GM21447 (cell line): Measurements from ENCODE around the gene METRN.

Source experiments
- ATAC-seq: cut with Tn5 transposase; IDR thresholded peaks from one replicate; pipeline ENCODE4 v1.9.1; 2021; ENCODE audit not compliant: unreplicated experiment

Gene METRN

DNA sequence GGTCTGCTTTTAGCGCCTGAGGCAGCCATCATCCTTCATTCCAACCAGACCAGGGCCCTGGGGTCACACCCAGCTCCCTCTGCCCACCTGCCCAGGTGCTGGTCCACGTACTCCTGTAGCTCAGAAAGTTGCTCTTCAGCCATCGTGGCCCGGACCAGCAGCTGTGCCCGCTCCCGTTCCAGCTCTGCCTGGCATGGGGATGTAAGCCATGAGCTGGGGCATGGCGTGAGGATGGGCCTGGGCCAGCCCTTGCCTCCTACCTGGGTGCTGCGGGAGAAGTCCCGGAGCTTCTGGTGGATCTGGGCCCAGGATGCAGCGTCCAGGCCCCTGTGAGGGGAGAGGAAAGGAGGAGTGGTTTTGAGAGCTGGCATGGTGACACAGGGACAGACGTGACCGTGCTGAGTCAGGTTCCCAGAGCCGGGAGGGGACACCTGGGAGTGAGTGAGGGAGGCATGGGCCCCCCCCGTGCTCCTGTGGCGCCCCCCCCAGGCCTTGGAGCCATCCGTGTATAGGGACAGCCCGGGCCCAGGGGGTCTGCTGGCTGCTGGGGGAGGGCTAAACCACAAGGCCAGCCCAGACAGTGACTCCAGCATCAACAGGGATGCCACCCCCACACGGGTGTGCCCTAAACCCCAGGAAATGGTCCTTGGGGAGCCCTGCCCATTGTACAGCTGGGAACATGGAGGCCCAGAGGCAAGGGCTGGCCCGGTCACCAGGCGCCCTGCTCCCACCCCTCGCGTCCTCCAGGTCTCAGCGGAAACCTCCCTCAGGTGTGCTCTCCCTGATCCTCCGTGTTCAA, 8.1 kb downstream of the METRN start:
- ATAC-seq, result no peak

DNA sequence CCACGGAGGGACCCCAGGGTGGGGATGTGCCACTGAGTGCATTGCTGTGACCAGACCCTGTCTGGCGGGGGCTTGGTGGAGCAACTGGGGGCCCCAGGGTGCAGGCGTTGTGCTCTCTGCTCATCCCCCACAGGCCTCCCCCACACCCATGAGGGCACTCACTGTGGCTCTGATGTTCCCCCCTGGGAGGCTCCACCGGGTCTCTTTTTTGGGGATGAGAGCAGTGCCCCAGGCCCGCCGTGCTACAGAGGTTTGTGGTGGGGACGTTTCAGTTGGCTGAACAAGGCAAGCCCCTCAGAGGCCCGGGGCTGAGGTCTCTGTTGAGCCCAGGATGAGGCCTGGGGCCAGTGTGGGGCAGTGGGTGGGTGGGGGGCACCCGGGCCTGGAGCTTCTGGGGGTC, 8.8 kb downstream of the METRN start:
- ATAC-seq, result no peak

DNA sequence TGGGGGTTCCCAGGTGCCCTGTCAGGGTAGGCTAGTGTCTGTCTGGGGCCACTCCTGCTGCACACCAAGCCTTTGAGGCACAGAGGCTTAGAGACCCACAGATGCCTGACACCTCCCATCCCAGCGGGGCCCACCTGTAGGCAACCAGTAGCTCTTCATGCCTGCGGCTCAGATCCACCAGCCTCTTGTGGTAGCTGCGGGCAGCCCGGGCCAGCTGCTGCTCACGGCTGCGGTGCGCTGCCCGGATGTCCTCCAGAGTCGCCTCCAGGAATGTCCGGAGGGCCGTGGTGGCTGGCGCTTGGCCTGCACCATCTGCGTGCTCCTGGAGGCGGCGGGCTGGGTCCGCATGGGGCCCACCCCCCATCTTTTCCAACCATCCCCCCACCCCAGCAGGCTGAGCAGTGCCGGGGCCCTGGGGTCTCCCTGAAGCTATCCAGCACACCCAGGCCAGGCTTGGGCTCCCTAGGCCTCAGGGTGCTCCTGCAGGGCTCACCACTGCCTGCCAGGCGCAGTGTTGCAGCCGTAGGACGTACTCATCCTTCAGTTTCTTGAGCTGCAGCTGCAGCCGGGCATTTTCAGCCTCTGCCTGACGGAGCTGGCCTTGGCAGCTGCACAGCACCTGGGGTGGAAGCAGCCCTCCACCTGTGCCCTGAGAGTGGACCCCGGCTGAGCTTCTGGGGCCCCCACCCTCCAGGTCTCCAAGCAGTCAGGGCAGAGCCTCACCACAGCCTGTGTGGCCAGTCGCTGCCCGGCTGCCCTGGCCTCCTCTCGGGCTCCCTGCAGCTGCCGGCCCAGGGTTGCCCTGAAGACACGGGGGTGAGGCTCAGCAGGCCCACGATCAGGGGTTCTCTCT, 9.5 kb downstream of the METRN start:
- no peak for ATAC-seq

DNA sequence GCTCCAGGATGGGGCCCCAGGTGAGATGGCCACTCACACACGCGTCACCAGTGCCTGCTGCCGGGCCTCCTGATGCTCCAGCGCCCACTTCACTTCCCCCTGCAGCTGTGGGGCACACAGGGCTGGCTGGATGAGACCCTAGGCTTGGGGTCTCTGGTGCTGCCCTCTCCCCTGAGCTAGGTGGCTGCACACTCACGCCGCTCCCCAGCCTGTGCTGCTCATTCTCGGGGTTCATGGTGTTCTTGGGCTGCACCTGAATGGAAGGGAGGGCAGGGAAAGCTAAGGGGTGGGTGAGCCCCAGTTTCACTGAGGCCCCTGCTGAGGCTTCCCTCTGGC, 10.1 kb downstream of the METRN start:
- no peak for ATAC-seq

DNA sequence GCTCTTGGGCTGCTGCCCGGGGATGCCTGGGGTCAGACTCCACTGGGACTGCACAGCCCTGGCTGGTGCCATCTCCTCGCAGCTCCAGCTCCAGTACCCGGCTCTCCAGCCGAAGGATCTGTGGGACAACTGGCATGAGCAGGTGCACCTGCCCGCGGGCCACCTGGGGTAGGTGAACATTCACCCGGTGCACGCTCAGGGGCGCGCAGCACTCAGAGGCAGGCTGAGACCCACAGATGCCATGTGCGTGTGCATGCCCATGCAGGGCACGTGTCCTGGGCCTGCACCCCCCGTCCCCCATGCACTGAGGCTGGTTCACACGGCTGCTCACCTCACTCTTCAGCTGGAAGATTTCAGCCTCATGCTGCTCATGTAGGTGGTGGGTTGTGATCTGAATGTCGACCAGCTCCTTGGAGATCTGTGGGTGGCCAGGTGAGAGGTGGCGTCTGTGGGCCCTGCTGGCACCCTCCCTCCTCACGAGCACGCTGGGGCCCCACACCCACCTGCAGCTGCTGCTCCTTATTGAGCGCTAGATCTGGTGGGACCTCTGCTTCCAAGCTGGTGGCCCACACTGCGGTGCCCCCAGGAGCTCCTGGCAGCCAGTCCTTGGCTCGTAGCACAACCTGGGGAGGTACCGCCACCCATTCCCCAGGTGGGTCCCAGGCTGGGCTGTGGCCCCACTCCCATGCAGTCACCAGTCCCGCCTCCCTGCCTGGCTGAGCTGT, 10.7 kb downstream of the METRN start:
- no peak for ATAC-seq

DNA sequence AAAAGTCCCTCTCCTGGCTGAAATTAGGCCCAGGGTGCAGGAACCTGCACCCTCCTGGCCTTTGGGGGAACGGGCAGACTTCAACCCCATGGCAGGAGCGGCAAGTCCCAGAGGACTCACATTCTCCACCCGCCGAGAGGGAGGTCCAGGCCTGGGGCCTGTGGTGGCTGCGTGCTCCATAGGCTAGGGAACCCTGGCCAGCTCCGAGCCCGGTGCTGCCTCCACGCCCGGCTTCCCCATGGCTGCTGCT, 11.2 kb downstream of the METRN start:
- ATAC-seq, result no peak

DNA sequence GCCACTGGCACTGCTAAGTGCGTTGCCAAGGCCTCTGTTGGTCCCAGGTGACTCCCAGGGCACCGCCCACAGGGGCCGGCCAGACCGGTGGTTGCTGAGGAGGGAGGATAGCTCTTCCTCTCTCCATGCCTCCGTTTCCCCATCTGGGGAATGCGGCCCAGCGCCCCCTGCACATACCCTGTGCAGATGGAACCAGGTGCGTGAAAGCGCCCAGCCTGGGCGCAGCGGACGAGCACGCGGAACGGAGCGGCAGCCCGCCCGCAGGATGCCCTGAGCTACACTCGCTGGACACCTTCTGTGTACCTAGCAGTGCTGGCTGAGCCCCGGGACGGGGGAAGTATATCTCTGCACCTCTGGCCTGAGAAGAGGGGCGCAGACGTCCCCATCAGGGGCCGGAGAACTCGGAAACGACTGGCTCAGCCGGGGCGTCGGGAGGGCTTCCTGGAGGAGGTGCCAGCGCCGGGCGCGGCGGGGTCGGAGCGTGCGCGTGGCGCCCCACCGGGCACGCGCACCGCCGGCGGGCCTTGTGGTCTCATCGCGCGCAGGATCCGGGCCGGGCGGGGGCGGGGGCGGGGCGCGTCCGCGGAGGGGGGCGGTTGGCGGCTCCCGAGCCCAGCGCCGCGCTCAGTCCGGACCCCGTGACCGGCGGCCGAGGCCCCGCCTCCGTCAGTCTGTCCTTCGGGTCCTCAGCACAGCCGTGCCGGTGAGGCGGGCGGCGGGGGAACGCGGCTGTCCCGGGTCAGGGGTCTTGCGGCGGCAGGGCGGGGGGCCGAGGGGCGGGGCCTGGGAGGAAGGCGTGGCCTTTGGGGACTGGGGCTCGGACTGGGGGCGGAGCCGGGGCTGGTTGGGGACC, 11.7 kb downstream of the METRN start, which contains the start of the genes CCDC78 and HAGHL:
Gene CCDC78 (minus strand): TSS at position 6 of the 853 bp plus-strand sequence. CDS start 76 bp downstream, outside the sequence.
Gene HAGHL (plus strand): TSS at position 669 of the 853 bp plus-strand sequence. CDS start 404 bp downstream, outside the sequence.
- no peak for ATAC-seq

DNA sequence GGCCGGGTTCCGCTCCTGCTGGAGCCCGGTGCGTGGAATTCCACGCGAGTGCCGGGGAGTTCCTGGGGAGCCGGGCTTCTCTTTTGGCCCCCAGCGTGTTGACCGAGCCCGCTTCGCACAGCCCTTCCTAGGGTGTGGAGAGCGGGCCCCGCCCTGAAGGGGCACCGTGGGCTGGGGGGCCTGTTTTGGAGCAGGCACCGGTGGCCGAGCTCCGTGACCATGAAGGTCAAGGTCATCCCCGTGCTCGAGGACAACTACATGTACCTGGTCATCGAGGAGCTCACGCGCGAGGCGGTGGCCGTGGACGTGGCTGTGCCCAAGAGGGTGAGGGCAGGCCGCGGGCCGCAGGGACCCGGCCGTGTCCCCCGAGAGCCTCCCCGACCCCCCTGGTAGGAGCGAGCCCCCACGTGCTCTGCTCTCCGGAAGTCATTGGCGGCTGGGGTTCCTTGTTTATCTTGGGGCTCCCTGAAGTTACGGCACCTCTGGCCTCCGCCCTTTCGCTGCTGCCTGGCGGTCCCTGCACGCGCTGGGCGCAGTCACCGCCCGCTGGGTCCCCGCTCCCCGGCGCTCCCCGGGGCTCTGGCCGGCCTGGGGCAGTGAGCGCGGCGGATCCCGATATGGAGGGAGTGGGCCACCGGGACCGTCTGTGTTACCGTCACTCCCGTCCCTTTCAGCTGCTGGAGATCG, 12.5 kb downstream of the METRN start:
- no peak for ATAC-seq

DNA sequence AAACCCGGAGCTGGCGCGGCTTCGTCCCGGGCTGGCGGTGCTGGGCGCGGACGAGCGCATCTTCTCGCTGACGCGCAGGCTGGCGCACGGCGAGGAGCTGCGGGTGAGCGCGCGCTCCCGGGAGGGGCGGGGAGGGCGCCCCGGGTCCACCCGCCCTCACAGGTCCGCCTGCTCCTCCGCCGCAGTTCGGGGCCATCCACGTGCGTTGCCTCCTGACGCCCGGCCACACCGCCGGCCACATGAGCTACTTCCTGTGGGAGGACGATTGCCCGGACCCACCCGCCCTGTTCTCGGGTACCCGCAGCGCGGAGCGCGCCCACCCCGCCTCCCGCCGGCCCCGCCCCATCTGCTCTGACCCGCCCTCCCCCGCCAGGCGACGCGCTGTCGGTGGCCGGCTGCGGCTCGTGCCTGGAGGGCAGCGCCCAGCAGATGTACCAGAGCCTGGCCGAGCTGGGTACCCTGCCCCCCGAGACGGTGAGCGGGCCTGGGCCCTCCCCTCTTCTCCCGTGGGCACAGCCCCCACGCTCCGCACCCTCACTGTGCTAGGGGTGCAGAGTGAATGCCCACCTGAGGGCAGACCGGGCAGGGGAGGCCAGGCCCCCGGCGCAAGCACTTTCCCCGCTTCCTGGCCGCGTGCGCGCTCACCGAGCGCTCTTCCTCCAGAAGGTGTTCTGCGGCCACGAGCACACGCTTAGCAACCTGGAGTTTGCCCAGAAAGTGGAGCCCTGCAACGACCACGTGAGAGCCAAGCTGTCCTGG, 13.4 kb downstream of the METRN start:
- peak; percentile 36 for ATAC-seq

DNA sequence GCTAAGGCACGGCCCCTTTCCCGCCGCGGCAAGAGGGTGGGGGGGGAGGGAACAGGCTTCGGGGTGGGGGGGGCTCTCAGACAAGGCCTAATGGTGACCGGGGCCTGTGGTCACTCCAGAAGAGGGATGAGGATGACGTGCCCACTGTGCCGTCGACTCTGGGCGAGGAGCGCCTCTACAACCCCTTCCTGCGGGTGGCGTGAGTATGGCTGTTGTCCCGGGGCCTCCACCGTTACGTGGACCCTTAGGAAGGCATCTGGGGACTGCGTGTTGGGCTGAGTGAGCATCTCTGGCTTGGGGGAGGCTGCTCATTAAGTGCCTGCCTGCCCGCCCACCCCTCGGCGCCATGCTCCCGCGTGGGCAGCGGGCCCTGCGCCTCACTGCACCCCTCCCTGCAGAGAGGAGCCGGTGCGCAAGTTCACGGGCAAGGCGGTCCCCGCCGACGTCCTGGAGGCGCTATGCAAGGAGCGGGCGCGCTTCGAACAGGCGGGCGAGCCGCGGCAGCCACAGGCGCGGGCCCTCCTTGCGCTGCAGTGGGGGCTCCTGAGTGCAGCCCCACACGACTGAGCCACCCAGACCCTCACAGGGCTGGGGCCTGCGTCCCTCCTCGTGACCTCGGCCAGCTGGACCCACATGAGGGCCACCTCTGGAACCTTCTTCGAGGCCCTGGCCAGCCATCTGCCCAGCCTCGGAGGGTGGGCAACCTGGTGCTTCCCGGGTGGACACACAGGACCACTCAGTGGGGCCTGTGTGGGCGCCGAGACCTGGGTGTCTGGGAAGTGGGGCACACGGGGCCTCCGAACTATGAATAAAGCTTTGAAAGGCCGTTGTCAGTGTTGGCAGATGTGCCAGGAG, 14.2 kb downstream of the METRN start:
- ATAC-seq, result no peak

DNA sequence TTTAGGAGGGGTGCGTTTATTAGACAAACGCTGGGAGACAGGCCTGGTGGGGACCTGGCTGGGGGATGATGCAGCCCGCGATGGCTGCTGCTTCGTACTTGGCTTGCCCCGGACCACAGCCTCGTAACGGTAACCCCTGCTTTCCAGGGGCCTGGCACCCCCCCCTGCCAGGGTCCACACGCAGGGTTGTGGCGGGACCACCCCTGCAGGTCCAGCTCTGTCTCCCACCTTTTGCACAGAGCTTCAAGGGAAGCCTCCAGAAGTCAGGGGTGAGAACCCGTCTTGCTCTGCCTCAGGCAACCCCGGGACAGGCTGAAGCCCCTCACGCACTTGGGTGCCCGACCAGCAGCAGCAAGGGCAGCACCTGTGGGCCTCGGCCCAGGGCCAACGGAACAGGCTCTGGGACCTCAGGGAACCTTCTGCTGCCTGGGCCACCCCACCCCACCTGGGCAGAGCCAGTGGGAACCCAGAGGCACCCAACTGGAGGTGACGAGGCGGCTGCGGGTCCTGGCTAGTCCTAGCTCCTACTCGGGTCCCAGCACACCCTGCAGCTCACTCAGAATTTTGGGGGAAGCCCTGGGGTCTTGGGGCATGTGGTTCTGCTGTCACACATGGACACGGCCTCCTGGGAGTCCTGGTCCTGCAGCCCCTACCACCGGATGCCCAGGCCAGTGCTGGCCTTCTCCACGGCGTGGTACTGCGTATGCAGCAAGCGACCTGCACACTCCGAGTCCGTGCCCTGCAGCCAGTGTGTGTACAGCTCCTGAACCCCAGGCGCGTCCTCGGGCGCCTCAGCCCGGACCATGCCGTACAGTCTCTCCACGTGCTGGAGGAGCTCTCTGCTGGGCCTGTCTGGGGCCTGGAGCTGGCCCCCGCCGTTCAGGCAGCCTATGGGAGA, 15.1 kb downstream of the METRN start:
- ATAC-seq, result no peak

DNA sequence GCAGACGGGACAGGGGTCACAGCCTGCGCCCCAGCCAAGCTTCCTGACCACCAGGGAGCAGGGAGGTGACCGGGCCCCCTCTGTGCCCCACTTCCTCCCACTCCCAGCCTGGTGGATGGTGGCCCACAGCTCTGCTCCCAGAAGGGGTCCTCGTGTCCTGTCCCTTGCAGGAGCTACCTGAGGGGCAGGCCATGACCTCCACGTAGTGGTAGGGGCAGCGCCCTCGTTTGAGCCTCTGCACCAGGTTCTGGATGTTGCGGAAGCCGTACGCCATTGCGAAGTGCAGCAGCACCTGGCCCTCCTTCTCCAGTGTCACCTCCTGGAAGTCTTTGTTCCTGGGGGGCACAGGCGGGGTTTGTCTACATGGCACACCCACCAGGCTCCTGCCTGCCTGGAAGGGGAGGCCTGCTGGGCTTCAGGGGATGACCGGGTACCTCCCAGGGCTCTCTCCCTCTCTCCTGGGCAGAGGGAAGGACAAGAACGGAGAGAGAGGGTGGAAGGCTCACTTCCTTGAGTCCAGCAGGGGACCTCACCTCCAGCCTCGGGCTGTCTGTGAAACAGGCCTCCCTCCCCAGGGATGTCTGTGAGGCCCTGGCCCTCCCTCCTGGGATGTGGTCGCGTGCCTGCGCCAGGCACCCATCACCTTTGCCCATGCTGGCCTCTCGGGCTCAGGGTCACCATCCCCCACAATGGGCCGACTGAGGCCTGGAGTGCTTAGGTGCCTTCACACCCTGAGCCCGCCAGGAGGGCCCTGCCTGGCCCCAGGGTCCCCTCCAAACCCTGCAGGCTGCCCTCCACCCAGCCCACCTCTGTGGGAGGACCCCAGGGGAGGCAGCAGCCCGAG, 16.0 kb downstream of the METRN start:
- ATAC-seq, result no peak

DNA sequence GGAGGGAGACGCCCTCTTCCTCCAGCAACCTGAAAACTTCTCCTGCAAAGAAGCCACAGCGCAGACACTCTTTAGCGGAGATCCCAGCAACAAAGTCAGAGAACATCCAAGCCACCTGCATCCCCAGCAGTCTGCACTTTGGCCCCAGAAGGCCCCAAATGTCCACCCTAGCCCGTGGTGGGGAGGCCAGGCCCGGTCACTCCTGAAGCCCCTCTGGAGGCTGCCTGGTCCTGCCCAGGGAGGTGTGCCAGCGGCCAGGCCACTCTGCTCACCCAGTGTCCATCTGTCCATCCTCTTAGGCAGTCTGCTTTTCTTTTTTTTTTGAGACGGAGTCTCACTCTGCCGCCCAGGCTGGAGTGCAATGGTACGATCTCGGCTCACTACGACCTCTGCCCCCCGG, 17.4 kb downstream of the METRN start:
- no peak for ATAC-seq

DNA sequence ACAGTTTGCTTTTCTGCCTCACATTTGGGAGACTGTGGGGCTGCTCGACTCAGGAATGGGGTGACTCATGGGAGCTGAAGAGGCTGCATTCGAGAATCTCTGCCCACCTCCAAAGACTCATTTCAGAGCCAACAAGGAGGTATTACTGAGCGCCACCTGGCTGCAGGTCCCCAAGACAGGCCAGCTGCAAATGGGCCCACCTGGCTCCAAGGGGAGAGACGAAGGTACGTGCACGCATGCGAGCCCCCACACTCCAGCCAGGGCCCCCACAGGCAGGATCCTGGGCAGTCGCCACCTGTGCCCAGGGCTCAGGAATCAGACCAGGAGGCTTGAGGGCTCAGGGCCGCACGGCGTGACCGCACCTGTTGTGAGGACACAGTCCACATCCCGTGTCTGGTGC, 18.0 kb downstream of the METRN start:
- ATAC-seq, result no peak

DNA sequence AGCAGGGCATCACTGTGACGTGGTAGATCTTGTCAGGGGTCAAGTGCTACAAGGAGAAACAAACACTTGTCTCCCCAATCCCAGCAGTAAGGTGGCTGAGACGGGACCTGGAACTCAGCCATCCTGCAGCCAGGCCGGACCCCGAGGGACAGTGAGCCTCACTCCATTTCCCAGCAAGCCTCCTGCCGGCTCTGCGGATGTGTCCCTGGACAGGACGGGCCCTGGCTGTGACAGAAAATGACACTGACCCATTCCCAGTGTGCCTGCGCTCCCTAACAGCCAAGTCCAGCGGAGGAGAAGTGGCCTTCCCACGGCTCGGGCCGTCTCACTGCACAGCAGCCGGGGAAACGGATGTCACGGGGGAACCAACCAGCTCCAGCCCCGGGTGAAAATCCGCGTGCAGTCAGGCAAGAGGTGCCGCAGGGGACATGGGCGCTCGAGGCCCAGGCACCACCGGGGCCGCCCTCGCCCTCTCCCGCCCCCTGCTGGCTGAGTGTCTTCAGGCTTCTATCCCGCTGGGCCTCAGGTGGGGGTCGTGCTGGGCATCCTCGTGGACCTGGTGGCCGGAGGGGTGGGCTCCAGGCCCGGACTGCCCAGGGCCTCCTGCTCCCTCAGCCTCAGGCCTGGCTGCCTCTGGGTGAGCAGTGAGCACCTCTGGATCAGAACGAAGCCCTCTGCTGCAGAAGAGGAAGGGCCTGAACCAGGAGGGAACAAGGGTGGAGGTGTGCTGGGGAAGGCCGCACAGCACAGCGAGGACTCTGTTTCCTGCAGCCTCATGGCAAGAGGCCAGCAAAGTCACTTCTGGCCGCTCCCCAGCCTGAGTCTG, 18.7 kb downstream of the METRN start:
- no peak for ATAC-seq
